WTC11 (cell line): ENCODE results near the gene FOXD3. TPM values are rescaled to one million over a fixed set of nuclear protein-coding genes. Genes with fewer than 3 reads are reported as not detected.
A peak's percentile ranks its signal among the peaks of the same experiment; 100 is the strongest.

Experiments used
- ATAC-seq: fragments of 200-7000 bp; cut with Tn5 transposase; 2 replicates; pipeline ENCODE4 v1.10.0; 2021; ENCODE audit warnings: mild to moderate bottlenecking, moderate library complexity
- CTCF ChIA-PET: fragments of 300-600 bp; sonication (Branson Sonifier 250); formaldehyde crosslinking; loops from one replicate; lab custom pipeline; 2021; ENCODE audit warnings: antibody characterized with exemption; lab: Charles Lee
- POLR2A ChIA-PET: fragments of 350-600 bp; sonication (Branson Sonifier 250); formaldehyde crosslinking; loops from one replicate; lab custom pipeline; 2021; ENCODE audit warnings: antibody characterized with exemption; lab: Charles Lee
- DNase-seq: peaks from one replicate; pipeline ENCODE4 v3.0.0; 2021; ENCODE audit warnings: low spot score
- H3K27ac Mint-ChIP-seq: 2 replicates; pipeline ENCODE4 v1.8.0; 2021; ENCODE audit warnings: mixed read lengths
- H3K27me3 Mint-ChIP-seq: 2 replicates; pipeline ENCODE4 v1.8.0; 2021; ENCODE audit warnings: low read depth, mild to moderate bottlenecking, moderate library complexity, mixed read lengths
- H3K36me3 Mint-ChIP-seq: 2 replicates; pipeline ENCODE4 v1.8.0; 2021; ENCODE audit warnings: mixed read lengths
- H3K4me1 Mint-ChIP-seq: 2 replicates; pipeline ENCODE4 v1.8.0; 2022; ENCODE audit warnings: mixed read lengths
- H3K4me3 Mint-ChIP-seq: 2 replicates; pipeline ENCODE4 v1.8.0; 2021; ENCODE audit warnings: mild to moderate bottlenecking, moderate library complexity, mixed read lengths
- H3K9me3 Mint-ChIP-seq: 2 replicates; pipeline ENCODE4 v1.8.0; 2021; ENCODE audit warnings: mixed read lengths
- ARID4B ChIP-seq: sonication (generic); formaldehyde crosslinking; IDR thresholded peaks from 2 replicates; pipeline ENCODE4 v1.8.0; 2023; ENCODE audit warnings: missing genetic modification reagents, mild to moderate bottlenecking, borderline replicate concordance
- CBFB ChIP-seq: sonication (generic); formaldehyde crosslinking; IDR thresholded peaks from 2 replicates; pipeline ENCODE4 v1.8.1; 2022; ENCODE audit warnings: mild to moderate bottlenecking, low read depth, missing genetic modification reagents
- CREB1 ChIP-seq: sonication (generic); formaldehyde crosslinking; IDR thresholded peaks from 2 replicates; pipeline ENCODE4 v1.8.0; 2023; ENCODE audit warnings: mild to moderate bottlenecking, missing genetic modification reagents
- ERG ChIP-seq: fragments of 250-450 bp; sonication (Bioruptor Pico); IDR thresholded peaks from 2 replicates; pipeline ENCODE4 v1.8.0; 2021; ENCODE audit warnings: mild to moderate bottlenecking
- ETV6 ChIP-seq: sonication (generic); formaldehyde crosslinking; IDR thresholded peaks from 2 replicates; pipeline ENCODE4 v1.8.1; 2022; ENCODE audit warnings: mild to moderate bottlenecking, missing genetic modification reagents
- FOXJ3 ChIP-seq: sonication (generic); formaldehyde crosslinking; IDR thresholded peaks from 2 replicates; pipeline ENCODE4 v1.9.0; 2021; ENCODE audit warnings: missing genetic modification reagents, mild to moderate bottlenecking, borderline replicate concordance
- GABPB1 ChIP-seq: sonication (generic); formaldehyde crosslinking; IDR thresholded peaks from 2 replicates; pipeline ENCODE4 v1.8.1; 2023; ENCODE audit warnings: mild to moderate bottlenecking, missing genetic modification reagents
- IRF1 ChIP-seq: sonication (generic); formaldehyde crosslinking; IDR thresholded peaks from 2 replicates; pipeline ENCODE4 v1.8.0; 2023; ENCODE audit warnings: missing genetic modification reagents
- NFE2L1 ChIP-seq: sonication (generic); formaldehyde crosslinking; IDR thresholded peaks from 2 replicates; pipeline ENCODE4 v1.8.1; 2023; ENCODE audit warnings: missing genetic modification reagents
- NR3C1 ChIP-seq: sonication (generic); formaldehyde crosslinking; conservative IDR thresholded peaks from 2 replicates; pipeline ENCODE4 v1.8.1; 2023; ENCODE audit warnings: low read depth, mild to moderate bottlenecking, missing genetic modification reagents
- SMAD3 ChIP-seq: sonication (generic); formaldehyde crosslinking; IDR thresholded peaks from 2 replicates; pipeline ENCODE4 v1.8.0; 2022; ENCODE audit warnings: missing genetic modification reagents, mild to moderate bottlenecking, borderline replicate concordance
- SMAD4 ChIP-seq: sonication (generic); formaldehyde crosslinking; IDR thresholded peaks from 2 replicates; pipeline ENCODE4 v1.8.0; 2022; ENCODE audit warnings: mild to moderate bottlenecking, missing genetic modification reagents
- TCF7 ChIP-seq: sonication (generic); formaldehyde crosslinking; IDR thresholded peaks from 2 replicates; pipeline ENCODE4 v1.8.0; 2022; ENCODE audit warnings: mild to moderate bottlenecking, low read depth, missing genetic modification reagents, moderate library complexity
- TEAD4 ChIP-seq: sonication (generic); formaldehyde crosslinking; IDR thresholded peaks from 2 replicates; pipeline ENCODE4 v1.8.0; 2022; ENCODE audit warnings: mild to moderate bottlenecking, missing genetic modification reagents
- USF1 ChIP-seq: sonication (generic); formaldehyde crosslinking; IDR thresholded peaks from 2 replicates; pipeline ENCODE4 v1.8.0; 2022; ENCODE audit warnings: mild to moderate bottlenecking, missing genetic modification reagents
- USF2 ChIP-seq: sonication (generic); formaldehyde crosslinking; IDR thresholded peaks from 2 replicates; pipeline ENCODE4 v1.8.1; 2023; ENCODE audit warnings: mild to moderate bottlenecking, missing genetic modification reagents, moderate library complexity
- ZBTB21 ChIP-seq: sonication (generic); formaldehyde crosslinking; IDR thresholded peaks from 2 replicates; pipeline ENCODE4 v1.8.1; 2023; ENCODE audit warnings: mild to moderate bottlenecking, missing genetic modification reagents, borderline replicate concordance
- ZNF219 ChIP-seq: sonication (generic); formaldehyde crosslinking; IDR thresholded peaks from 2 replicates; pipeline ENCODE4 v1.8.0; 2023; ENCODE audit warnings: missing genetic modification reagents, mild to moderate bottlenecking, borderline replicate concordance
- ZNF232 ChIP-seq: sonication (generic); formaldehyde crosslinking; IDR thresholded peaks from 2 replicates; pipeline ENCODE4 v1.8.0; 2022; ENCODE audit warnings: mild to moderate bottlenecking, missing genetic modification reagents
- total RNA-seq: library from RNA; stranded (reverse); gene quantifications from 3 replicates; pipeline ENCODE4 v1.2.3, GENCODE V29; 2021

Gene FOXD3
- total RNA-seq, 1 experiment from 2014 or later, result 27.5 TPM

- CTCF ChIA-PET, result interaction anchor here (0.6 to 3.8 kb wide), 5 partner anchors 8 to 546 kb away, joined by 3 to 22 read pairs (median 4); no protein-coding TSS in a partner anchor
- H3K36me3 Mint-ChIP-seq, result no peaks in the 10 kb centered on the region
- ATAC-seq (no peak), DNase-seq (no peak)
- H3K27me3 Mint-ChIP-seq, result peaks cover 59% of the 10 kb centered on the region
- POLR2A ChIA-PET, result interaction anchor here (1.7 kb wide), 1 partner anchor 8 kb away, joined by 5 read pairs; no protein-coding TSS in a partner anchor
- peak overlapping the region; percentile 93 for H3K4me3 Mint-ChIP-seq
- TF ChIP-seq NFE2L1 (CRISPR knock-in tag) (no peak), ERG (no peak), GABPB1 (CRISPR knock-in tag) (no peak), NR3C1 (no peak), USF1 (CRISPR knock-in tag) (no peak), ETV6 (CRISPR knock-in tag) (no peak), USF2 (CRISPR knock-in tag) (no peak), FOXJ3 (no peak), SMAD3 (CRISPR knock-in tag) (no peak), ARID4B (CRISPR knock-in tag) (no peak), IRF1 (CRISPR knock-in tag) (no peak), SMAD4 (CRISPR knock-in tag) (no peak), TEAD4 (CRISPR knock-in tag) (no peak), ZNF219 (CRISPR knock-in tag) (no peak), TCF7 (no peak), CBFB (CRISPR knock-in tag) (no peak), ZBTB21 (CRISPR knock-in tag) (no peak), ZNF232 (no peak), CREB1 (CRISPR knock-in tag) (no peak)
- H3K27ac Mint-ChIP-seq, result no peak overlapping the region
- peaks cover 54% of the 10 kb centered on the region for H3K4me1 Mint-ChIP-seq
- no peaks in the 10 kb centered on the region for H3K9me3 Mint-ChIP-seq
Observed at GRCh38 chr1:63325279-63325985, 3.1 kb downstream of the FOXD3 start.
